ENCODE results near the gene GAB3. TPM values are rescaled to one million over a fixed set of nuclear protein-coding genes. Genes with fewer than 3 reads are reported as not detected.

GAB3 gene
- polyA plus RNA-seq, 1 donor (not counting 4 experiments of a cell fraction or from before 2014, with no cell fraction given) = 0.18 TPM

GRCh38 chrX:154724993-154725756, 25.7 kb downstream of the GAB3 start:
- peaks cover 3% of the 10 kb centered on the region for H3K9me3 ChIP-seq (ENCODE audit: control insufficient read depth, low read depth, low read length)
- H3K9ac ChIP-seq (ENCODE audit: control insufficient read depth, extremely low read depth, insufficient read depth, low read length) = no peak overlapping the region
- H3K27me3 ChIP-seq (ENCODE audit: control insufficient read depth, extremely low read depth, insufficient read depth, low read length) = no peaks in the 10 kb centered on the region
- no peaks in the 10 kb centered on the region for H3K36me3 ChIP-seq (ENCODE audit: control insufficient read depth in 2 of 2, extremely low read depth in 1 of 2, insufficient read depth in 2 of 2, low read length in 2 of 2)
- dilution Hi-C loops (cut with MboI; ENCODE audit: extremely low pct_ligation_motif_present, low sequenced_read_pairs) = no loop called here
- no peak overlapping the region for H3K4me2 ChIP-seq (ENCODE audit: control insufficient read depth, extremely low read depth, insufficient read depth, low read depth, low read length)
- H3K4me3 ChIP-seq (ENCODE audit: control insufficient read depth in 2 of 3, extremely low read depth in 1 of 3, insufficient read depth in 2 of 3, low read depth in 1 of 3, low read length in 3 of 3) = no peak overlapping the region
- no peak overlapping the region for H3K27ac ChIP-seq (ENCODE audit: control insufficient read depth, insufficient read depth, low read length)
- TF ChIP-seq CTCF (optimal IDR thresholded peaks at IDR 0.05 in 1 of 3, IDR thresholded peaks at IDR 0.05 in 1 of 3, conservative IDR thresholded peaks at IDR 0.05 in 1 of 3; ENCODE audit: extremely low read depth in 1 of 3, insufficient read depth in 2 of 3, low read length in 3 of 3) (no peak), EZH2 (IDR thresholded peaks at IDR 0.05; ENCODE audit: low read length) (no peak)
- H2AFZ ChIP-seq (ENCODE audit: control insufficient read depth, low read length) = no peak overlapping the region
- FAIRE-seq (no peak), DNase-seq (ENCODE audit: low read depth, low spot score) (no peak)
- H3K4me1 ChIP-seq (ENCODE audit: control insufficient read depth, extremely low read depth, insufficient read depth, low read length) = peaks cover 14% of the 10 kb centered on the region
- no peaks in the 10 kb centered on the region for H4K20me1 ChIP-seq (ENCODE audit: control insufficient read depth, extremely low read depth, insufficient read depth, low read length)
- no peaks in the 10 kb centered on the region for H3K9me1 ChIP-seq (ENCODE audit: control insufficient read depth, extremely low read depth, insufficient read depth, low read length)
- H3K79me2 ChIP-seq (ENCODE audit: control insufficient read depth, insufficient read depth, low read length) = no peaks in the 10 kb centered on the region

- H3K4me1 ChIP-seq (ENCODE audit: control insufficient read depth, extremely low read depth, insufficient read depth, low read length) = no peaks in the 10 kb centered on the region
- no peak for DNase-seq (ENCODE audit: low read depth, low spot score)
- peaks cover 3% of the 10 kb centered on the region for H3K9me3 ChIP-seq (ENCODE audit: control insufficient read depth, low read depth, low read length)
- dilution Hi-C loops (cut with MboI; ENCODE audit: extremely low pct_ligation_motif_present, low sequenced_read_pairs) = no loop called here
- H3K79me2 ChIP-seq (ENCODE audit: control insufficient read depth, insufficient read depth, low read length) = no peaks in the 10 kb centered on the region
- no peak for TF ChIP-seq CTCF (optimal IDR thresholded peaks at IDR 0.05 in 1 of 3, IDR thresholded peaks at IDR 0.05 in 1 of 3, conservative IDR thresholded peaks at IDR 0.05 in 1 of 3; ENCODE audit: extremely low read depth in 1 of 3, insufficient read depth in 2 of 3, low read length in 3 of 3)
- no peak for TF ChIP-seq EZH2 (IDR thresholded peaks at IDR 0.05; ENCODE audit: low read length)
- no peak overlapping the region for H3K4me3 ChIP-seq (ENCODE audit: control insufficient read depth in 2 of 3, extremely low read depth in 1 of 3, insufficient read depth in 2 of 3, low read depth in 1 of 3, low read length in 3 of 3)
- no peak overlapping the region for H3K4me2 ChIP-seq (ENCODE audit: control insufficient read depth, extremely low read depth, insufficient read depth, low read depth, low read length)
- H2AFZ ChIP-seq (ENCODE audit: control insufficient read depth, low read length) = no peak overlapping the region
- no peaks in the 10 kb centered on the region for H3K36me3 ChIP-seq (ENCODE audit: control insufficient read depth in 2 of 2, extremely low read depth in 1 of 2, insufficient read depth in 2 of 2, low read length in 2 of 2)
- H3K9ac ChIP-seq (ENCODE audit: control insufficient read depth, extremely low read depth, insufficient read depth, low read length) = no peak overlapping the region
- no peaks in the 10 kb centered on the region for H4K20me1 ChIP-seq (ENCODE audit: control insufficient read depth, extremely low read depth, insufficient read depth, low read length)
- no peak for FAIRE-seq
- H3K9me1 ChIP-seq (ENCODE audit: control insufficient read depth, extremely low read depth, insufficient read depth, low read length) = no peaks in the 10 kb centered on the region
- no peaks in the 10 kb centered on the region for H3K27me3 ChIP-seq (ENCODE audit: control insufficient read depth, extremely low read depth, insufficient read depth, low read length)
- no peak overlapping the region for H3K27ac ChIP-seq (ENCODE audit: control insufficient read depth, insufficient read depth, low read length)
Measured at GRCh38 chrX:154721155-154721554, 29.7 kb downstream of the GAB3 start.

Measured in keratinocyte (primary cell).